Adrenal gland (tissue), 12 donors: ENCODE measurements around the gene NUDT12. TPM values are rescaled to one million over a fixed set of nuclear protein-coding genes. Genes with fewer than 3 reads are reported as not detected.

Experiments used
- DNase-seq, 7 donors: peaks; one replicate each; pipeline ENCODE4 v3.0.0-alpha.2; 2019 to 2020
- H3K27ac ChIP-seq, 5 donors: fragments of 200-600 bp; sonication (generic) in 4 of 5; 1 replicate in 3 of 5; 2 replicates in 2 of 5; pipeline versions ENCODE4 v1.5.1 to v1.8.0; 2016 to 2020; ENCODE audit warnings: mild to moderate bottlenecking in 1 of 5
- H3K27me3 ChIP-seq: fragments of 200-600 bp; 2 replicates; pipeline ENCODE4 v1.8.0; 2021
- H3K36me3 ChIP-seq, 2 donors: fragments of 200-600 bp; replicated peaks in 1 of 2; 1 replicate in 1 of 2; 2 replicates in 1 of 2; pipeline versions ENCODE4 v1.5.1 to v1.8.0; 2018 to 2022
- H3K4me1 ChIP-seq, 2 donors: fragments of 200-600 bp; replicated peaks in 1 of 2; 1 replicate in 1 of 2; 2 replicates in 1 of 2; pipeline versions ENCODE4 v1.5.1 to v1.8.0; 2018 to 2021
- H3K4me3 ChIP-seq, 4 donors: fragments of 200-600 bp; sonication (generic) in 3 of 4; one replicate each; pipeline ENCODE4 v1.5.1; 2016 to 2018
- H3K9me3 ChIP-seq, 3 donors: fragments of 200-600 bp; sonication (generic) in 1 of 3; replicated peaks in 1 of 3; 1 replicate in 2 of 3; 2 replicates in 1 of 3; pipeline versions ENCODE4 v1.5.1 to v1.8.0; 2016 to 2021
- CTCF ChIP-seq, 6 experiments: fragments of 450-650 bp in 4 of 6; fragments of 200-600 bp in 2 of 6; sonication (generic) in 1 of 6; IDR thresholded peaks; 1 replicate in 5 of 6; 2 replicates in 1 of 6; pipeline versions ENCODE4 v1.5.1 to v1.8.0; 2016 to 2021; ENCODE audit warnings: antibody characterized with exemption in 6 of 6, mild to moderate bottlenecking in 2 of 6, moderate library complexity in 1 of 6
- POLR2A ChIP-seq, 2 donors: fragments of 450-650 bp; IDR thresholded peaks; one replicate each; pipeline ENCODE4 v1.6.1; 2017; ENCODE audit warnings: antibody characterized with exemption in 2 of 2, mild to moderate bottlenecking in 2 of 2, moderate library complexity in 1 of 2
- WGBS, 4 donors: extraction: QIAGEN DNeasy Blood & Tissue Kit in 2 of 4; methylation state at CpG; one replicate each; pipeline versions ENCODE4 v1.1.5 to v1.1.7; 2013 to 2017; 5-methylcytosine and 5-hydroxymethylcytosine counted together
- intact Hi-C, 2 donors: fragments of 100-400 bp; cut with DNase I; formaldehyde crosslinking; loops; one replicate each; pipeline versions ENCODE4 v1.14.1 to v1.15.0; 2022 to 2023
- polyA plus RNA-seq, 3 donors: library from polyadenylated mRNA; stranded (reverse); fragments of 200-250 nt in 2 of 3; fragments of 350-450 nt in 1 of 3; fragmentation: Illumina TruSeq in 1 of 3; extraction: RNeasy Lipid Tissue Mini Kit (QIAGEN cat#74804) in 1 of 3; gene quantifications; one replicate each; pipeline ENCODE4 v1.2.3, GENCODE V29; 2013 to 2014
- total RNA-seq, 9 donors: library from RNA; depleted of rRNA in 4 of 9; stranded (reverse); fragments of >200 nt in 4 of 9; fragments of 120-200 nt in 1 of 9; fragmentation: NEBNext Ultra II Directional in 1 of 9; extraction: Animal tissue kit (Norgen Biotek cat#: 25700) in 1 of 9; gene quantifications; one replicate each; pipeline versions ENCODE4 v1.1.0 to v1.2.4, GENCODE V29; 2013 to 2023
- donor health status: healthy with polysubstance abuse.
- donor health status: Bipolar disorder and iron deficiency.
- donor health status: DM: yes; HTN: yes; CAD: no.
- donor health status: DM: no; HTN: no; CAD: no.
- donor health status: DM: no; HTN: no; CAD: no.
- donor health status: DM: yes; HTN: yes; CAD: no.

Gene NUDT12
- total and polyA plus RNA-seq, 12 donors, result 12.1 to 47.5 (median 24.9) TPM

- 76 to 82% (median 80%) methylated on average over 2 of the region's 2 CpGs for WGBS, 4 donors
Observed at GRCh38 chr5:103546858-103547257, 15.7 kb downstream of the NUDT12 start.

GRCh38 chr5:103542441-103542840 lies 20.1 kb downstream of the NUDT12 start:
- Histone ChIP-seq H3K27me3 (no peaks in the 10 kb centered on the region), H3K9me3 (no peaks in the 10 kb centered on the region), H3K4me3 (no peak overlapping the region), H3K4me1 (no peaks in the 10 kb centered on the region), H3K36me3 (no peaks in the 10 kb centered on the region), H3K27ac (no peak overlapping the region)
- no peak for TF ChIP-seq CTCF (IDR thresholded peaks at IDR 0.05)
- DNase-seq, result no peak
- intact Hi-C loops, result no loop called here

More at GRCh38 chr5:103546858-103547257, 15.7 kb downstream of the NUDT12 start:
- Histone ChIP-seq H3K27ac (no peak overlapping the region), H3K9me3 (no peaks in the 10 kb centered on the region), H3K4me3 (no peak overlapping the region), H3K4me1 (no peaks in the 10 kb centered on the region), H3K27me3 (no peaks in the 10 kb centered on the region), H3K36me3 (peaks cover 0 to under 1% of the 10 kb centered on the region in 2 donors)
- intact Hi-C loops, result no loop called here
- TF ChIP-seq POLR2A (IDR thresholded peaks at IDR 0.05) (no peak), CTCF (IDR thresholded peaks at IDR 0.05) (no peak)
- no peak for DNase-seq

- intact Hi-C loops, result no loop called here
Observed at GRCh38 chr5:103541569-103541968, 21.0 kb downstream of the NUDT12 start.

GRCh38 chr5:103541114-103541513 lies 21.5 kb downstream of the NUDT12 start:
- H3K9me3 ChIP-seq, result no peaks in the 10 kb centered on the region
- no peak overlapping the region for H3K4me3 ChIP-seq
- 84 to 94% (median 88%) methylated on average over 2 of the region's 2 CpGs for WGBS, 4 donors
- no peaks in the 10 kb centered on the region for H3K27me3 ChIP-seq
- no peak overlapping the region for H3K27ac ChIP-seq
- no peaks in the 10 kb centered on the region for H3K36me3 ChIP-seq
- TF ChIP-seq CTCF (IDR thresholded peaks at IDR 0.05) (no peak), POLR2A (IDR thresholded peaks at IDR 0.05) (no peak)
- no peak for DNase-seq
- intact Hi-C loops, result no loop called here
- no peaks in the 10 kb centered on the region for H3K4me1 ChIP-seq

More at GRCh38 chr5:103541569-103541968, 21.0 kb downstream of the NUDT12 start:
- H3K9me3 ChIP-seq, result no peaks in the 10 kb centered on the region
- H3K4me1 ChIP-seq, result no peaks in the 10 kb centered on the region
- DNase-seq, result no peak
- no peaks in the 10 kb centered on the region for H3K36me3 ChIP-seq
- H3K4me3 ChIP-seq, result no peak overlapping the region
- 82 to 95% (median 87%) methylated on average over 3 of the region's 3 CpGs for WGBS, 4 donors
- no peak overlapping the region for H3K27ac ChIP-seq
- no peaks in the 10 kb centered on the region for H3K27me3 ChIP-seq
- TF ChIP-seq POLR2A (IDR thresholded peaks at IDR 0.05), result no peak
- no peak for TF ChIP-seq CTCF (IDR thresholded peaks at IDR 0.05)
